MCF 10A (cell line): ENCODE data around the gene RELT. TPM values are rescaled to one million over a fixed set of nuclear protein-coding genes. Genes with fewer than 3 reads are reported as not detected.

Source experiments
- BruUV-seq: library from RNA; stranded (reverse); fragments of 400-500 nt; replicated peaks from 2 replicates; lab custom pipeline; 2021; lab: Mats Ljungman, UMichigan
- CTCF ChIA-PET: fragments of 300-600 bp; sonication (Branson Sonifier 250); formaldehyde crosslinking; extraction: SDS; loops from one replicate; lab custom pipeline; 2021; ENCODE audit warnings: antibody characterized with exemption, inconsistent platforms; lab: Yijun Ruan, JAX
- POLR2A ChIA-PET: fragments of 300-600, 350-650 bp; sonication (Branson Sonifier 250); formaldehyde crosslinking; extraction: SDS; loops from one replicate; lab custom pipeline; 2020; ENCODE audit warnings: antibody characterized with exemption, inconsistent platforms; lab: Yijun Ruan, JAX
- DNase-seq: peaks from one replicate; pipeline ENCODE4 v3.0.0-alpha.2; 2018; ENCODE audit not compliant: unreplicated experiment
- H3K27ac Mint-ChIP-seq: one replicate; pipeline ENCODE4 v1.8.0; 2022; ENCODE audit warnings: mild to moderate bottlenecking, low read depth, mixed read lengths; ENCODE audit not compliant: unreplicated experiment
- H3K27me3 Mint-ChIP-seq: one replicate; pipeline ENCODE4 v1.8.0; 2022; ENCODE audit warnings: mixed read lengths; ENCODE audit not compliant: insufficient read depth, unreplicated experiment
- H3K36me3 Mint-ChIP-seq: one replicate; pipeline ENCODE4 v1.8.0; 2022; ENCODE audit warnings: mild to moderate bottlenecking, moderate library complexity, mixed read lengths; ENCODE audit not compliant: insufficient read depth, unreplicated experiment
- H3K4me1 Mint-ChIP-seq: one replicate; pipeline ENCODE4 v1.8.0; 2022; ENCODE audit warnings: mixed read lengths; ENCODE audit not compliant: insufficient read depth, unreplicated experiment
- H3K4me3 Mint-ChIP-seq: one replicate; pipeline ENCODE4 v1.8.0; 2022; ENCODE audit warnings: mild to moderate bottlenecking, moderate library complexity, mixed read lengths; ENCODE audit not compliant: unreplicated experiment
- H3K9me3 Mint-ChIP-seq: one replicate; pipeline ENCODE4 v1.8.0; 2022; ENCODE audit warnings: mixed read lengths; ENCODE audit not compliant: unreplicated experiment
- CTCF ChIP-seq: fragments of 200-600 bp; IDR thresholded peaks from one replicate; pipeline ENCODE4 v1.8.0; 2022; ENCODE audit warnings: antibody characterized with exemption, mild to moderate bottlenecking; ENCODE audit not compliant: unreplicated experiment
- intact Hi-C: fragments of 100-400 bp; cut with micrococcal nuclease; formaldehyde crosslinking; loops from 2 replicates; pipeline ENCODE4 v1.14.1; 2022
- total RNA-seq: library from RNA; stranded (reverse); gene quantifications from 2 replicates; pipeline ENCODE4 v1.2.3, GENCODE V29; 2022

Gene RELT
- total RNA-seq, 1 experiment from 2014 or later = 8.4 TPM

- Mint-ChIP-seq H3K27ac (no peak overlapping the region), H3K4me1 (peaks cover 6% of the 10 kb centered on the region), H3K36me3 (no peaks in the 10 kb centered on the region), H3K4me3 (no peak overlapping the region), H3K27me3 (no peaks in the 10 kb centered on the region), H3K9me3 (no peaks in the 10 kb centered on the region)
- no TSS peak for BruUV-seq
- ChIA-PET CTCF (interaction anchor here (0.6 to 1.8 kb wide), 2 partner anchors 14 to 251 kb away, joined by 3 to 5 read pairs; no protein-coding TSS in a partner anchor), POLR2A (interaction anchor here (0.9 kb wide), 1 partner anchor 19 kb away, joined by 4 read pairs; no protein-coding TSS in a partner anchor)
- intact Hi-C loops = no loop called here
- no peak for TF ChIP-seq CTCF
- no peak for DNase-seq
Observed at GRCh38 chr11:73409431-73409830, 33.2 kb downstream of the RELT start.

GRCh38 chr11:73410627-73411026 is 34.4 kb downstream of the RELT start:
- no peak for DNase-seq
- Mint-ChIP-seq H3K27me3 (no peaks in the 10 kb centered on the region), H3K4me1 (peaks cover 6% of the 10 kb centered on the region), H3K9me3 (no peaks in the 10 kb centered on the region), H3K36me3 (no peaks in the 10 kb centered on the region), H3K4me3 (no peak overlapping the region), H3K27ac (no peak overlapping the region)
- BruUV-seq = no TSS peak
- POLR2A ChIA-PET = no interaction called here
- CTCF ChIA-PET = no interaction called here
- TF ChIP-seq CTCF = no peak
- intact Hi-C loops = no loop called here

- intact Hi-C loops = no loop called here
- DNase-seq = no peak
- BruUV-seq = no TSS peak
- H3K9me3 Mint-ChIP-seq = no peaks in the 10 kb centered on the region
- H3K4me3 Mint-ChIP-seq = no peak overlapping the region
- H3K27me3 Mint-ChIP-seq = no peaks in the 10 kb centered on the region
- ChIA-PET POLR2A (no interaction called here), CTCF (interaction anchor here (0.6 kb wide), 1 partner anchor 249 kb away, joined by 3 read pairs; no protein-coding TSS in a partner anchor)
- H3K36me3 Mint-ChIP-seq = no peaks in the 10 kb centered on the region
- peaks cover 6% of the 10 kb centered on the region for H3K4me1 Mint-ChIP-seq
- no peak for TF ChIP-seq CTCF
- H3K27ac Mint-ChIP-seq = no peak overlapping the region
Observed at GRCh38 chr11:73411031-73411430, 34.8 kb downstream of the RELT start.

- Mint-ChIP-seq H3K27me3 (no peaks in the 10 kb centered on the region), H3K4me1 (peaks cover 6% of the 10 kb centered on the region), H3K4me3 (no peak overlapping the region), H3K36me3 (peaks cover 5% of the 10 kb centered on the region), H3K27ac (no peak overlapping the region), H3K9me3 (no peaks in the 10 kb centered on the region)
- BruUV-seq = no TSS peak
- ChIA-PET CTCF (no interaction called here), POLR2A (no interaction called here)
- TF ChIP-seq CTCF = no peak
- intact Hi-C loops = no loop called here
- peak; percentile 25 for DNase-seq
Observed at GRCh38 chr11:73412308-73412707, 36.1 kb downstream of the RELT start.
